Aorta (tissue), 5 donors: Measurements from ENCODE around the gene PTPRM. TPM values are rescaled to one million over a fixed set of nuclear protein-coding genes. Genes with fewer than 3 reads are reported as not detected.

Source experiments
- ATAC-seq: fragments of 200-7000 bp; cut with Tn5 transposase; one replicate; pipeline ENCODE4 v1.9.1; 2022; ENCODE audit warnings: moderate library complexity; ENCODE audit not compliant: low FRiP score
- DNase-seq, 2 donors: peaks; one replicate each; pipeline ENCODE4 v3.0.0-alpha.2; 2020
- H3K27ac ChIP-seq, 2 donors: one replicate each; pipeline ENCODE4 v1.5.1; 2013; ENCODE audit warnings: low read length in 2 of 2, mild to moderate bottlenecking in 2 of 2, moderate library complexity in 2 of 2, control low read depth in 1 of 2, inconsistent platforms in 1 of 2, low read depth in 1 of 2
- H3K27me3 ChIP-seq, 2 donors: one replicate each; pipeline ENCODE4 v1.6.1; 2013; ENCODE audit warnings: control low read depth in 1 of 2, low read length in 1 of 2, mild to moderate bottlenecking in 1 of 2, moderate library complexity in 1 of 2; ENCODE audit not compliant: insufficient read depth in 2 of 2, control insufficient read depth in 1 of 2
- H3K36me3 ChIP-seq, 2 donors: one replicate each; pipeline ENCODE4 v1.6.1; 2013; ENCODE audit warnings: control low read depth in 1 of 2, low read length in 1 of 2, mild to moderate bottlenecking in 1 of 2; ENCODE audit not compliant: insufficient read depth in 2 of 2, control insufficient read depth in 1 of 2
- H3K4me1 ChIP-seq, 2 donors: one replicate each; pipeline ENCODE4 v1.6.1; 2013; ENCODE audit warnings: low read length in 2 of 2, control low read depth in 1 of 2, mild to moderate bottlenecking in 1 of 2, moderate library complexity in 1 of 2; ENCODE audit not compliant: insufficient read depth in 2 of 2, control insufficient read depth in 1 of 2
- H3K4me3 ChIP-seq, 2 donors: one replicate each; pipeline ENCODE4 v1.5.1; 2013; ENCODE audit warnings: low read length in 2 of 2, control low read depth in 1 of 2, mild to moderate bottlenecking in 1 of 2
- H3K9me3 ChIP-seq: one replicate; pipeline ENCODE4 v1.6.1; 2013; ENCODE audit warnings: mild to moderate bottlenecking, low read length; ENCODE audit not compliant: control insufficient read depth
- WGBS, 2 donors: extraction: QIAGEN DNeasy Blood & Tissue Kit; methylation state at CpG; one replicate each; pipeline ENCODE4 v1.1.7; 2013; 5-methylcytosine and 5-hydroxymethylcytosine counted together
- intact Hi-C, 2 donors: fragments of 100-400 bp; cut with DNase I; formaldehyde crosslinking; loops; one replicate each; pipeline versions ENCODE4 v1.14.2 to v1.15.0; 2022
- polyA plus RNA-seq, 2 donors: library from polyadenylated mRNA; stranded (reverse); fragments of 200-250 nt; gene quantifications; one replicate each; pipeline ENCODE4 v1.2.3, GENCODE V29; 2013
- total RNA-seq, 2 donors: library from RNA; stranded (reverse); fragmentation: NEBNext Ultra II Directional; extraction: Animal tissue kit (Norgen Biotek cat#: 25700); gene quantifications; one replicate each; pipeline ENCODE4 v1.2.1, GENCODE V29; 2021
- donor health status: healthy with polysubstance abuse.
- donor health status: Bipolar disorder and iron deficiency.
- donor health status: DM: no; HTN: no; CAD: no.
- donor health status: DM: no; HTN: no; CAD: no.
- donor health status: DM: yes; HTN: yes; CAD: no.

PTPRM gene
- total and polyA plus RNA-seq, 4 donors, result 10.6 to 98.9 (median 65.6) TPM

- Histone ChIP-seq H3K27ac (no peak overlapping the region), H3K27me3 (no peaks in the 10 kb centered on the region), H3K36me3 (no peaks in the 10 kb centered on the region), H3K9me3 (no peaks in the 10 kb centered on the region), H3K4me3 (no peak overlapping the region), H3K4me1 (no peaks in the 10 kb centered on the region)
- WGBS, 2 donors, result 94 to 95% methylated on average over 2 of the region's 2 CpGs
- no peak for ATAC-seq
- intact Hi-C loops, result no loop called here
- no peak for DNase-seq
Observed at GRCh38 chr18:7671105-7671504, 104.0 kb downstream of the PTPRM start.

- DNase-seq, result no peak
- WGBS, 2 donors, result 9 to 19% methylated on average over 8 of the region's 8 CpGs
- no peak overlapping the region for H3K4me3 ChIP-seq
- no peak overlapping the region for H3K27ac ChIP-seq
- intact Hi-C loops, result no loop called here
- no peaks in the 10 kb centered on the region for H3K27me3 ChIP-seq
- H3K4me1 ChIP-seq, result peaks cover 0 to 6% of the 10 kb centered on the region in 2 donors
- H3K36me3 ChIP-seq, result no peaks in the 10 kb centered on the region
- no peak for ATAC-seq
- no peaks in the 10 kb centered on the region for H3K9me3 ChIP-seq
Observed at GRCh38 chr18:7676253-7676873, 109.2 kb downstream of the PTPRM start.

DNA sequence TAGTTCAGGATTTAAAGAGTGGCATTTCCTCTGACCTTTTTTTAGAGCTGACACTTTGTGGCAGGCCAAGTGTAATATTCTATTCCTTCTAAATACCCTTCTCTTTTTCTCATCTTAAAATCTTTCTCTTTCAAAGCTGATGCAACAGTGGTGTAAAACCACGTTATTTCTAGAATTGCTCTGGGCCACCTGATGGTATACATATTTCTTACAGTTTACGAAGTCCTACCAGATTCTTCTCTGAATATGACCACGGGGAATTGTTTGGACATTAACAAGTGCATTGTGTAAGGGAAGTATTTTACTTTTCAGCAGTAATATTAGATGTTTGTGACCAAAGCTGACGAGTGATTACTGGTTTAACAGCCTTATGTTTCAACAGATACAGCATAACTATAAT is 109.9 kb downstream of the PTPRM start:
- H3K9me3 ChIP-seq, result no peaks in the 10 kb centered on the region
- H3K36me3 ChIP-seq, result no peaks in the 10 kb centered on the region
- no peak overlapping the region for H3K27ac ChIP-seq
- 30 to 35% methylated on average over 4 of the region's 4 CpGs for WGBS, 2 donors
- no peak overlapping the region for H3K4me3 ChIP-seq
- ATAC-seq (no peak), DNase-seq (no peak)
- peaks cover 0 to 6% of the 10 kb centered on the region in 2 donors for H3K4me1 ChIP-seq
- no peaks in the 10 kb centered on the region for H3K27me3 ChIP-seq
- intact Hi-C loops, result no loop called here

DNA sequence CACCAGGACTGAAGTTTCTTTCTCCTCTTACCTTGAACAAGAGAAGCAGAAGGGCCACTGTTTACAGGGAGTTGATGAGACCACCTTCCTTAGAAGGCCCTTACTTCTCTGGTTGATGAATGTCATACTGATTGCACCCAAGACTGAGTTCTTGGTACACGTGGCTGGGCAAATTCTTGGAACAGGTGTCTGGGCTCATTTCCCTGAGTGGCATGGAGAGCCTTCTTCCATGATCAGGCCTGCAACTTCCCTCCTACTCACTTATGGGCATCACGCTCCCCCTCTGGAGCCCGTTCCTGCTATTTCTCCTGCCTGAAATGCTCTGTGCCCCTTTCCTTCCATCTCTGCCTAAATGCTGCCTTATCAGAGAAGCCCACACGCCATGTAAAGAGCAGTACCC is 110.3 kb downstream of the PTPRM start:
- intact Hi-C loops, result no loop called here
- no peak for DNase-seq
- Histone ChIP-seq H3K4me3 (no peak overlapping the region), H3K27ac (no peak overlapping the region), H3K36me3 (no peaks in the 10 kb centered on the region), H3K4me1 (peaks cover 0 to 6% of the 10 kb centered on the region in 2 donors), H3K9me3 (no peaks in the 10 kb centered on the region), H3K27me3 (no peaks in the 10 kb centered on the region)
- 70 to 72% methylated on average over 4 of the region's 4 CpGs for WGBS, 2 donors
- no peak for ATAC-seq

DNA sequence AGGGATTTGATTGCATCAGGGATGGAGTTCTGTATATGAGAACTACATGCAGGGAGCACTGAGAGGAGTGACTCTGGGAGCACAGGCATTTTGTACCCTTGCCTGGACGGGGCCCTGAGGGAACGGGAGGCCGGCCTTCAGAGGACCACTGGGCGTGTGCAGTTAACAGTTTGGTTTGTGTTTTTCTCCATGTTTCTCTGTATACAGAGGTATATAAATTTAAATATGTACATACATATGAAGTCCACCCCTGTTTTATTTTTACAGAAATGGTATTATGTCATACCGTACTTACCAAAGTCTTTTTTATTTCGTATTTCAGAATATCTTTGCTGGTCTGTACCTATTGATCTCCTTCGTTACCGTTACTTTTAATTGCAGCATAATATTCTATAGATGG is 111.3 kb downstream of the PTPRM start:
- H3K27me3 ChIP-seq, result no peaks in the 10 kb centered on the region
- 96 to 98% methylated on average over 8 of the region's 8 CpGs for WGBS, 2 donors
- DNase-seq (no peak), ATAC-seq (no peak)
- no peak overlapping the region for H3K27ac ChIP-seq
- H3K4me3 ChIP-seq, result no peak overlapping the region
- H3K36me3 ChIP-seq, result no peaks in the 10 kb centered on the region
- intact Hi-C loops, result no loop called here
- no peaks in the 10 kb centered on the region for H3K9me3 ChIP-seq
- H3K4me1 ChIP-seq, result peaks cover 0 to 6% of the 10 kb centered on the region in 2 donors

DNA sequence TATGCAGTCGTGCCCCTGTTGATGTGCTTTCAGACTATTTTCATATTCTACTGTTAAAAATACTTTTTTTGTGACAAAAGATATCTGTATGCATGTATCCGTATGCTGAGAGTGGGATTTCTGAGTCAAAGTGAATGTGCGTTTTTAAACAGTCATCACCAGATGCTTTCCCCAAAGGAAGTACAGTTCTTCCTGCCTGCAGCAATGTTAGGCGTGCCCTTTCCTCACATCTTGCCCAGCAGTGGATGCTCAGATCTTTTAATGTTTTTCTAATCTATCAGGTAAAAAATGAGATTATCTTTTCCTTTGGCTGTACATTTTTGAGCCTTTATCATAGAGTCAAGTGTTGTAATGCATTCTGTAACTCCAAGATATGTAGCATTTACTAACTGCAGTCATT is 111.7 kb downstream of the PTPRM start:
- no peaks in the 10 kb centered on the region for H3K36me3 ChIP-seq
- no peaks in the 10 kb centered on the region for H3K9me3 ChIP-seq
- no peak overlapping the region for H3K4me3 ChIP-seq
- H3K27ac ChIP-seq, result no peak overlapping the region
- DNase-seq, result no peak
- no peak for ATAC-seq
- 91 to 94% methylated on average over 4 of the region's 4 CpGs for WGBS, 2 donors
- intact Hi-C loops, result no loop called here
- H3K27me3 ChIP-seq, result no peaks in the 10 kb centered on the region
- peaks cover 0 to 6% of the 10 kb centered on the region in 2 donors for H3K4me1 ChIP-seq

- no peaks in the 10 kb centered on the region for H3K27me3 ChIP-seq
- no peaks in the 10 kb centered on the region for H3K36me3 ChIP-seq
- peaks cover 0 to 8% of the 10 kb centered on the region in 2 donors for H3K4me1 ChIP-seq
- 77 to 87% methylated on average over 3 of the region's 3 CpGs for WGBS, 2 donors
- H3K4me3 ChIP-seq, result no peak overlapping the region
- intact Hi-C loops, result no loop called here
- no peak for ATAC-seq
- no peak overlapping the region for H3K27ac ChIP-seq
- DNase-seq, result no peak
- H3K9me3 ChIP-seq, result no peaks in the 10 kb centered on the region
Observed at GRCh38 chr18:7681298-7681697, 114.2 kb downstream of the PTPRM start.

- intact Hi-C loops, result no loop called here
Observed at GRCh38 chr18:7682321-7682720, 115.2 kb downstream of the PTPRM start.

DNA sequence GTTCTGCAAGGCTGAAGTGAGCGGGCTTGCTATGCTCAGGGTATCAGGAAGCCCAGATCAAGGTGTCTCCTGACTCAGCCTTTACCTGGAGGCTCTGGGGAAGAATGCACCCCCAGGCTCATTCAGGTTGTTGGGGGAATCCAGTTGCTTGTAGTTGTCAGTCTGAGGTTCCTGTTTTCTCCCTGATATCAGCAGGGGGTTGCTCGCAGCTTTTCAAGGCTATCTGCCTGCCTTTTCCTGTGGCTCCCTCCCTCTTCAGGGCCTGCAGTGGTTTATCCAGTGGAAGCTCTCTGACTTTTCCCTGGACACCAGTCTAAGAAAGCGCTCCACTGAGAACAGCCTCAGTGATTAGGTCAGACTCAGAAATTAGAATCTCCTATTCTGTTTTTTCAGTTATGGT is 116.6 kb downstream of the PTPRM start:
- Histone ChIP-seq H3K36me3 (no peaks in the 10 kb centered on the region), H3K9me3 (no peaks in the 10 kb centered on the region), H3K4me3 (no peak overlapping the region), H3K27ac (no peak overlapping the region), H3K4me1 (peaks cover 0 to 2% of the 10 kb centered on the region in 2 donors), H3K27me3 (no peaks in the 10 kb centered on the region)
- ATAC-seq, result no peak
- DNase-seq, result no peak
- intact Hi-C loops, result no loop called here
- 87 to 95% methylated on average over 3 of the region's 3 CpGs for WGBS, 2 donors

More at GRCh38 chr18:7682321-7682720, 115.2 kb downstream of the PTPRM start:
- H3K27ac ChIP-seq, result no peak overlapping the region
- no peaks in the 10 kb centered on the region for H3K36me3 ChIP-seq
- H3K9me3 ChIP-seq, result no peaks in the 10 kb centered on the region
- ATAC-seq (no peak), DNase-seq (no peak)
- peaks cover 0 to 8% of the 10 kb centered on the region in 2 donors for H3K4me1 ChIP-seq
- no peak overlapping the region for H3K4me3 ChIP-seq
- no peaks in the 10 kb centered on the region for H3K27me3 ChIP-seq
